Testis (tissue), 2 donors: ENCODE results near the gene THBD.

Experiments used
- POLR2A ChIP-seq: fragments of 450-650 bp; IDR thresholded peaks from one replicate; pipeline ENCODE4 v1.6.1; 2017; ENCODE audit warnings: antibody characterized with exemption, mild to moderate bottlenecking, moderate library complexity
- TF ChIP-seq, protein P1 (sequence below), 3 experiments: fragments of 450-650 bp in 2 of 3; fragments of 200-600 bp in 1 of 3; sonication (generic) in 1 of 3; IDR thresholded peaks; one replicate each; pipeline ENCODE4 v1.5.1; 2016 to 2019; ENCODE audit warnings: antibody characterized with exemption in 3 of 3, mild to moderate bottlenecking in 2 of 3, moderate library complexity in 1 of 3

DNA sequence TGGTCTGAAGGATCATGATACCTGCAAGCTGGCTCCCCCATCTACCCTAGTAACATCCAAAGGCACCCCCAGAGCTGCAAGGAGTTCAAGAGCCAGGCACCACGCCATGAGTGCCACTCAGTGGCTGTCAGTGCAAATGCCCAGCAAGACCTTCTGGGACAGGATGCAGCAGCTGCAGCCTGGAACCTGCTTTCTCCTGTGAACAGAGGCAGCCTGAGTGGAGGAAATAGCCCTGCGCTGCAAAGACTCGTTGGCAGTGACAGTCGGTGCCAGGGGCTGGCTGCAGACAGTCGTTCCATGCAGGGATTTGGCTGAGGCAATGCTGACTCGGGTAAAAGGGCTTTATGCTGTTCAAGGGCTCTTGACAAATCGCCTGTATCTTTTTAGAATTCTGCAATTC is 30.1 kb downstream of the THBD start:
- TF ChIP-seq, protein P1, sequence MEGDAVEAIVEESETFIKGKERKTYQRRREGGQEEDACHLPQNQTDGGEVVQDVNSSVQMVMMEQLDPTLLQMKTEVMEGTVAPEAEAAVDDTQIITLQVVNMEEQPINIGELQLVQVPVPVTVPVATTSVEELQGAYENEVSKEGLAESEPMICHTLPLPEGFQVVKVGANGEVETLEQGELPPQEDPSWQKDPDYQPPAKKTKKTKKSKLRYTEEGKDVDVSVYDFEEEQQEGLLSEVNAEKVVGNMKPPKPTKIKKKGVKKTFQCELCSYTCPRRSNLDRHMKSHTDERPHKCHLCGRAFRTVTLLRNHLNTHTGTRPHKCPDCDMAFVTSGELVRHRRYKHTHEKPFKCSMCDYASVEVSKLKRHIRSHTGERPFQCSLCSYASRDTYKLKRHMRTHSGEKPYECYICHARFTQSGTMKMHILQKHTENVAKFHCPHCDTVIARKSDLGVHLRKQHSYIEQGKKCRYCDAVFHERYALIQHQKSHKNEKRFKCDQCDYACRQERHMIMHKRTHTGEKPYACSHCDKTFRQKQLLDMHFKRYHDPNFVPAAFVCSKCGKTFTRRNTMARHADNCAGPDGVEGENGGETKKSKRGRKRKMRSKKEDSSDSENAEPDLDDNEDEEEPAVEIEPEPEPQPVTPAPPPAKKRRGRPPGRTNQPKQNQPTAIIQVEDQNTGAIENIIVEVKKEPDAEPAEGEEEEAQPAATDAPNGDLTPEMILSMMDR (IDR thresholded peaks at IDR 0.05) = no peak
- TF ChIP-seq POLR2A = no peak
